Uterus (tissue), 4 donors: ENCODE measurements around the gene YWHAG. TPM values are rescaled to one million over a fixed set of nuclear protein-coding genes. Genes with fewer than 3 reads are reported as not detected.

Experiments
- DNase-seq, 2 donors: peaks; one replicate each; pipeline ENCODE4 v3.0.0-alpha.2; 2019 to 2020
- H3K27ac ChIP-seq, 2 donors: fragments of 200-600 bp; sonication (generic); 1 replicate in 1 of 2; 2 replicates in 1 of 2; pipeline ENCODE4 v1.5.1; 2016 to 2018
- H3K27me3 ChIP-seq, 2 donors: fragments of 200-600 bp; sonication (generic); one replicate each; pipeline ENCODE4 v1.5.1; 2018 to 2019; ENCODE audit warnings: control low read depth in 1 of 2
- H3K36me3 ChIP-seq, 2 donors: fragments of 200-600 bp; sonication (generic); one replicate each; pipeline ENCODE4 v1.5.1; 2019; ENCODE audit warnings: control low read depth in 1 of 2
- H3K4me1 ChIP-seq, 2 donors: fragments of 200-600 bp; sonication (generic); one replicate each; pipeline ENCODE4 v1.5.1; 2018 to 2019; ENCODE audit warnings: control low read depth in 1 of 2
- H3K4me3 ChIP-seq, 2 donors: fragments of 200-600 bp; sonication (generic); 1 replicate in 1 of 2; 2 replicates in 1 of 2; pipeline ENCODE4 v1.5.1; 2018 to 2019; ENCODE audit warnings: mild to moderate bottlenecking in 1 of 2
- H3K9me3 ChIP-seq, 2 donors: fragments of 200-600 bp; sonication (generic); one replicate each; pipeline ENCODE4 v1.5.1; 2019; ENCODE audit warnings: control low read depth in 1 of 2
- CTCF ChIP-seq, 4 experiments: fragments of 200-600 bp in 2 of 4; fragments of 450-650 bp in 2 of 4; sonication (generic) in 2 of 4; IDR thresholded peaks; one replicate each; pipeline ENCODE4 v1.5.1; 2016 to 2019; ENCODE audit warnings: antibody characterized with exemption in 4 of 4, mild to moderate bottlenecking in 2 of 4, moderate library complexity in 1 of 4
- POLR2A ChIP-seq, 2 donors: fragments of 450-650 bp; IDR thresholded peaks; one replicate each; pipeline ENCODE4 v1.6.1; 2016; ENCODE audit warnings: antibody characterized with exemption in 2 of 2, mild to moderate bottlenecking in 1 of 2, moderate library complexity in 1 of 2
- intact Hi-C: fragments of 100-400 bp; cut with DNase I; formaldehyde crosslinking; loops from one replicate; pipeline ENCODE4 v1.15.1; 2023; ENCODE audit warnings: low total_unique reads
- total RNA-seq, 4 donors: library from RNA; depleted of rRNA in 3 of 4; stranded (reverse); fragments of >200 nt in 3 of 4; gene quantifications; one replicate each; pipeline versions ENCODE4 v1.1.0 to v1.2.4, GENCODE V29; 2014 to 2023
- donor health status: DM: yes; HTN: yes; CAD: no.

Gene YWHAG
- total RNA-seq, 4 donors from 2014 or later: 17.9 to 109 (median 50.4) TPM

- no peak for TF ChIP-seq CTCF (IDR thresholded peaks at IDR 0.05)
- TF ChIP-seq POLR2A (IDR thresholded peaks at IDR 0.05): no peak
- DNase-seq: no peak
These were observed 1.2 kb downstream of the YWHAG start for GRCh38 chr7:76357475-76358010.

GRCh38 chr7:76356823-76357222 is 2.0 kb downstream of the YWHAG start:
- peak in 1 of 4 experiments; percentile 17 for TF ChIP-seq CTCF (IDR thresholded peaks at IDR 0.05)
- TF ChIP-seq POLR2A (IDR thresholded peaks at IDR 0.05): no peak
- Histone ChIP-seq H3K27me3 (no peaks in the 10 kb centered on the region), H3K27ac (peak overlapping the region; percentile 95 to 99), H3K36me3 (no peaks in the 10 kb centered on the region), H3K4me1 (no peaks in the 10 kb centered on the region), H3K9me3 (no peaks in the 10 kb centered on the region), H3K4me3 (peak overlapping the region; percentile 85 to 92)
- intact Hi-C loops: no loop called here
- DNase-seq: no peak

More at GRCh38 chr7:76357475-76358010, 1.2 kb downstream of the YWHAG start:
- H3K27ac ChIP-seq: peak overlapping the region; percentile 95 to 99
- no peaks in the 10 kb centered on the region for H3K9me3 ChIP-seq
- H3K27me3 ChIP-seq: no peaks in the 10 kb centered on the region
- peak overlapping the region; percentile 85 to 92 for H3K4me3 ChIP-seq
- no peaks in the 10 kb centered on the region for H3K4me1 ChIP-seq
- no peaks in the 10 kb centered on the region for H3K36me3 ChIP-seq
- intact Hi-C loops: no loop called here

GRCh38 chr7:76356115-76356514 is 2.7 kb downstream of the YWHAG start:
- DNase-seq: no peak
- intact Hi-C loops: no loop called here
- peak overlapping the region in 1 of 2 donors; percentile 99 for H3K27ac ChIP-seq
- H3K27me3 ChIP-seq: no peaks in the 10 kb centered on the region
- no peaks in the 10 kb centered on the region for H3K4me1 ChIP-seq
- no peaks in the 10 kb centered on the region for H3K36me3 ChIP-seq
- H3K9me3 ChIP-seq: no peaks in the 10 kb centered on the region
- TF ChIP-seq CTCF (IDR thresholded peaks at IDR 0.05): no peak
- TF ChIP-seq POLR2A (IDR thresholded peaks at IDR 0.05): no peak
- H3K4me3 ChIP-seq: no peak overlapping the region

- no peaks in the 10 kb centered on the region for H3K4me1 ChIP-seq
- DNase-seq: no peak
- intact Hi-C loops: no loop called here
- no peaks in the 10 kb centered on the region for H3K27me3 ChIP-seq
- no peaks in the 10 kb centered on the region for H3K36me3 ChIP-seq
- H3K27ac ChIP-seq: no peak overlapping the region
- H3K9me3 ChIP-seq: no peaks in the 10 kb centered on the region
- TF ChIP-seq POLR2A (IDR thresholded peaks at IDR 0.05) (no peak), CTCF (IDR thresholded peaks at IDR 0.05) (no peak)
- no peak overlapping the region for H3K4me3 ChIP-seq
These were observed 3.6 kb downstream of the YWHAG start for GRCh38 chr7:76354981-76355730.

GRCh38 chr7:76354516-76354915 is 4.3 kb downstream of the YWHAG start:
- Histone ChIP-seq H3K27me3 (no peaks in the 10 kb centered on the region), H3K9me3 (no peaks in the 10 kb centered on the region), H3K36me3 (no peaks in the 10 kb centered on the region), H3K27ac (no peak overlapping the region), H3K4me1 (no peaks in the 10 kb centered on the region), H3K4me3 (no peak overlapping the region)
- intact Hi-C loops: no loop called here
- TF ChIP-seq POLR2A (IDR thresholded peaks at IDR 0.05) (no peak), CTCF (IDR thresholded peaks at IDR 0.05) (no peak)
- DNase-seq: no peak
